K562 (cell line): Measurements from ENCODE around the gene ZNF672. TPM values are rescaled to one million over a fixed set of nuclear protein-coding genes. Genes with fewer than 3 reads are reported as not detected.

Source experiments
- CCAR2 ChIP-seq: fragments of 200-400 bp; formaldehyde crosslinking; IDR thresholded peaks from 2 replicates; pipeline ENCODE4 v1.6.1; 2017; ENCODE audit warnings: mild to moderate bottlenecking, low read depth, low read length
- CREB1 ChIP-seq, 2 experiments: sonication (generic) in 1 of 2; formaldehyde crosslinking in 1 of 2; IDR thresholded peaks; 2 replicates each; pipeline versions ENCODE4 v1.6.1 to v1.8.0; 2012 to 2022; ENCODE audit warnings: inconsistent platforms in 1 of 2, mild to moderate bottlenecking in 1 of 2, missing genetic modification reagents in 1 of 2, moderate library complexity in 1 of 2
- CXXC5 ChIP-seq: fragments of 250-450 bp; sonication (Bioruptor Pico); IDR thresholded peaks from 2 replicates; pipeline ENCODE4 v1.8.0; 2022; ENCODE audit warnings: inconsistent platforms, mild to moderate bottlenecking, moderate library complexity
- FIP1L1 ChIP-seq: fragments of 200-400 bp; formaldehyde crosslinking; IDR thresholded peaks from 2 replicates; pipeline ENCODE4 v1.6.1; 2018; ENCODE audit warnings: mild to moderate bottlenecking, low read depth, low read length; ENCODE audit not compliant: poor library complexity, severe bottlenecking
- HNRNPLL ChIP-seq: fragments of 200-400 bp; formaldehyde crosslinking; IDR thresholded peaks from 2 replicates; pipeline ENCODE4 v1.6.1; 2017; ENCODE audit warnings: low read length, low read depth, mild to moderate bottlenecking; ENCODE audit not compliant: poor library complexity, severe bottlenecking
- JUND ChIP-seq, 2 experiments: IDR thresholded peaks; 2 replicates in 1 of 2; 3 replicates in 1 of 2; pipeline ENCODE4 v1.6.1; 2011; ENCODE audit warnings: borderline replicate concordance in 2 of 2, low read depth in 2 of 2, low read length in 2 of 2, improper control_type of control experiment in 1 of 2, missing biosample characterization in 1 of 2, missing genetic modification characterization in 1 of 2, missing genetic modification reagents in 1 of 2
- KDM4B ChIP-seq, 2 experiments: fragments of 450-650 bp in 1 of 2; sonication (generic) in 1 of 2; IDR thresholded peaks; 2 replicates each; pipeline ENCODE4 v1.6.1; 2016 to 2017; ENCODE audit warnings: borderline replicate concordance in 2 of 2, antibody characterized with exemption in 1 of 2, low read depth in 1 of 2, mild to moderate bottlenecking in 1 of 2
- LEF1 ChIP-seq: fragments of 450-650 bp; IDR thresholded peaks from 2 replicates; pipeline ENCODE4 v1.6.1; 2016; ENCODE audit warnings: mild to moderate bottlenecking
- MAZ ChIP-seq, 2 experiments: fragments of 450-650 bp in 1 of 2; sonication (generic) in 1 of 2; formaldehyde crosslinking; IDR thresholded peaks in 1 of 2; conservative IDR thresholded peaks in 1 of 2; 2 replicates each; pipeline versions ENCODE4 v1.4.0 to v1.5.0; 2020; ENCODE audit warnings: mild to moderate bottlenecking in 1 of 2, missing genetic modification reagents in 1 of 2
- MEF2A ChIP-seq: IDR thresholded peaks from 2 replicates; pipeline ENCODE4 v1.6.1; 2011; ENCODE audit warnings: low read depth, mild to moderate bottlenecking, low read length, moderate library complexity; ENCODE audit not compliant: control insufficient read depth
- MNT ChIP-seq, 2 experiments: fragments of 450-650 bp; conservative IDR thresholded peaks; 2 replicates each; pipeline ENCODE4 v1.6.1; 2017; ENCODE audit warnings: mild to moderate bottlenecking in 2 of 2, moderate library complexity in 2 of 2
- NR3C1 ChIP-seq: sonication (generic); formaldehyde crosslinking; IDR thresholded peaks from 2 replicates; pipeline ENCODE4 v1.8.1; 2022; ENCODE audit warnings: missing genetic modification reagents
- PHF20 ChIP-seq: fragments of 450-650 bp; IDR thresholded peaks from 2 replicates; pipeline ENCODE4 v1.6.1; 2018; ENCODE audit not compliant: partially characterized antibody
- PML ChIP-seq: IDR thresholded peaks from 2 replicates; pipeline ENCODE4 v1.6.1; 2012; ENCODE audit warnings: low read length, inconsistent platforms
- POLR3A ChIP-seq: IDR thresholded peaks from 2 replicates; pipeline ENCODE4 v1.6.1; 2011; ENCODE audit warnings: borderline replicate concordance, mild to moderate bottlenecking, moderate library complexity; ENCODE audit not compliant: insufficient read length, insufficient read depth; ENCODE audit errors: extremely low read depth
- RBBP5 ChIP-seq: fragments of 200-600 bp; sonication (generic); IDR thresholded peaks from 2 replicates; pipeline ENCODE4 v1.6.1; 2012; ENCODE audit warnings: borderline replicate concordance, mild to moderate bottlenecking, low read length, control low read depth, inconsistent platforms; ENCODE audit not compliant: insufficient read depth, poor library complexity, severe bottlenecking
- SAFB2 ChIP-seq: fragments of 200-400 bp; formaldehyde crosslinking; IDR thresholded peaks from 2 replicates; pipeline ENCODE4 v1.6.1; 2018; ENCODE audit warnings: borderline replicate concordance, low read length, low read depth, moderate library complexity; ENCODE audit not compliant: severe bottlenecking
- SAP30 ChIP-seq: fragments of 200-600 bp; sonication (generic); IDR thresholded peaks from 2 replicates; pipeline ENCODE4 v1.6.1; 2012; ENCODE audit warnings: borderline replicate concordance, low read depth, mild to moderate bottlenecking, moderate library complexity, low read length, control low read depth, inconsistent platforms; ENCODE audit not compliant: insufficient read depth, poor library complexity, severe bottlenecking
- TEAD1 ChIP-seq, 2 experiments: fragments of 450-650 bp in 1 of 2; sonication (generic) in 1 of 2; formaldehyde crosslinking; IDR thresholded peaks; 2 replicates each; pipeline versions ENCODE4 v1.4.0 to v1.8.0; 2020 to 2022; ENCODE audit warnings: mild to moderate bottlenecking in 2 of 2, missing genetic modification reagents in 1 of 2
- ZBTB12 ChIP-seq: fragments of 250-450 bp; sonication (Bioruptor Pico); IDR thresholded peaks from 2 replicates; pipeline ENCODE4 v1.4.0; 2020
- ZBTB17 ChIP-seq: fragments of 450-650 bp; formaldehyde crosslinking; IDR thresholded peaks from 2 replicates; pipeline ENCODE4 v1.4.0; 2020; ENCODE audit warnings: mild to moderate bottlenecking
- ZNF133 ChIP-seq: fragments of 250-450 bp; sonication (Bioruptor Pico); IDR thresholded peaks from 2 replicates; pipeline ENCODE4 v1.4.0; 2020; ENCODE audit warnings: mild to moderate bottlenecking
- ZNF384 ChIP-seq: IDR thresholded peaks from 2 replicates; pipeline ENCODE4 v1.6.1; 2012; ENCODE audit warnings: low read depth, low read length, improper control_type of control experiment
- ZNF431 ChIP-seq: sonication (generic); formaldehyde crosslinking; IDR thresholded peaks from 2 replicates; pipeline ENCODE4 v1.8.0; 2022; ENCODE audit warnings: mild to moderate bottlenecking, missing genetic modification reagents
- polyA plus RNA-seq, 8 experiments: library from polyadenylated mRNA; depleted of rRNA in 4 of 8; stranded (reverse) in 5 of 8; unstranded in 3 of 8; fragments of >200 nt; fragmentation: Nextera tagmentation in 2 of 8; fragmentation: Illumina TruSeq in 1 of 8; extraction: Ambion mirVana in 2 of 8; extraction: Trizol in 1 of 8; gene quantifications; 2 replicates each; pipeline versions ENCODE4 v1.2.1 to v1.2.3, GENCODE V29; 2011 to 2014; ENCODE audit warnings: inconsistent platforms in 1 of 8, missing spikeins in 1 of 8
- total RNA-seq, 7 experiments: library from RNA; depleted of rRNA in 6 of 7; stranded (reverse); fragments of >200 nt in 6 of 7; fragmentation: Illumina TruSeq in 2 of 7; extraction: Trizol in 2 of 7; gene quantifications; 2 replicates each; pipeline versions ENCODE4 v1.2.1 to v1.2.3, GENCODE V29; 2011 to 2021; ENCODE audit warnings: low replicate concordance in 1 of 7

The ZNF672 gene
- total and polyA plus RNA-seq, 9 of the 15 experiments (the other 6 are each of a cell fraction or from before 2014, with no cell fraction given): 1.9 to 57.9 (median 24.1) TPM

GRCh38 chr1:248873409-248873992, 35.5 kb downstream of the ZNF672 start (continued):
- TF ChIP-seq JUND (IDR thresholded peaks at IDR 0.05; ENCODE audit: borderline replicate concordance, low read depth, low read length): no peak; the same call in 1 of the 2 replicates
- peak; percentile 5; the same call in 2 of the 3 replicates for TF ChIP-seq JUND (tag; IDR thresholded peaks at IDR 0.05; ENCODE audit: borderline replicate concordance, low read depth, low read length)
- peak; percentile 35 for TF ChIP-seq HNRNPLL
- TF ChIP-seq NR3C1 (CRISPR knock-in tag): no peak
- peak in 1 of 2 experiments; percentile 46; a peak in 1 of 4 replicates for TF ChIP-seq MNT (conservative IDR thresholded peaks at IDR 0.05)
- TF ChIP-seq POLR3A: peak; percentile 83
- peak; percentile 37 for TF ChIP-seq SAP30
- TF ChIP-seq FIP1L1: no peak
- TF ChIP-seq LEF1: peak; percentile 46
- no peak for TF ChIP-seq CCAR2
- peak; percentile 50; the same call in 1 of the 2 replicates for TF ChIP-seq ZBTB12 (CRISPR knock-in tag)
- peak; percentile 47; the same call in 1 of the 2 replicates for TF ChIP-seq MEF2A
- TF ChIP-seq RBBP5: peak; percentile 92
- TF ChIP-seq SAFB2: no peak
- peak; percentile 47; the same call in 1 of the 2 replicates for TF ChIP-seq PML
- TF ChIP-seq ZNF384: no peak
- peak; percentile 29 for TF ChIP-seq PHF20
- TF ChIP-seq MAZ (CRISPR knock-in tag; conservative IDR thresholded peaks at IDR 0.05 in 1 of 2, IDR thresholded peaks at IDR 0.05 in 1 of 2): no peak
- TF ChIP-seq ZNF431 (CRISPR knock-in tag): peak; percentile 51; the same call in 1 of the 2 replicates
- peak in 1 of 2 experiments; percentile 71; a peak in 2 of 4 replicates for TF ChIP-seq TEAD1 (CRISPR knock-in tag; IDR thresholded peaks at IDR 0.05)
- TF ChIP-seq KDM4B (IDR thresholded peaks at IDR 0.05; ENCODE audit: borderline replicate concordance in 2 of 2, low read depth in 1 of 2): 0 out of 4 replicates have a peak, but pooled peaks of 1 of the 2 experiments have one; percentile 68
- TF ChIP-seq CREB1 (IDR thresholded peaks at IDR 0.05): peak; percentile 71; the same call in 1 of the 2 replicates
- peak; percentile 83 for TF ChIP-seq CREB1 (CRISPR knock-in tag; IDR thresholded peaks at IDR 0.05)
- no peak for TF ChIP-seq ZNF133
- peak; percentile 59; the same call in 1 of the 2 replicates for TF ChIP-seq ZBTB17 (CRISPR knock-in tag)
- peak; percentile 43; the same call in 1 of the 2 replicates for TF ChIP-seq CXXC5 (CRISPR knock-in tag)
